GM12878 (cell line): ENCODE results near the gene AHNAK2. TPM values are rescaled to one million over a fixed set of nuclear protein-coding genes. Genes with fewer than 3 reads are reported as not detected.

Experiments used
- ATAC-seq: fragments of 200-7000 bp; cut with Tn5 transposase; 3 replicates; pipeline ENCODE4 v1.9.1; 2020; ENCODE audit warnings: mild to moderate bottlenecking, moderate library complexity
- BruUV-seq: library from RNA; stranded (reverse); fragments of 400-500 nt; replicated peaks from 2 replicates; lab custom pipeline; 2021; lab: Mats Ljungman, UMichigan
- CTCF ChIA-PET: fragments of 300-600 bp; sonication (Branson Sonifier 250); formaldehyde crosslinking; extraction: SDS; loops from one replicate; lab custom pipeline; 2021; ENCODE audit warnings: inconsistent platforms; lab: Yijun Ruan, JAX
- POLR2A ChIA-PET: fragments of 350-600 bp; formaldehyde crosslinking; extraction: SDS; loops from one replicate; lab custom pipeline; 2021; ENCODE audit warnings: inconsistent platforms; lab: Charles Lee
- RAD21 ChIA-PET: fragments of 300-600 bp; sonication (Branson Sonifier 250); formaldehyde crosslinking; loops from one replicate; lab custom pipeline; 2023; ENCODE audit warnings: antibody characterized with exemption; ENCODE audit not compliant: unreplicated experiment; lab: Charles Lee
- SMC1A ChIA-PET: fragments of 300-600 bp; sonication (Branson Sonifier 250); formaldehyde crosslinking; loops from one replicate; lab custom pipeline; 2023; ENCODE audit not compliant: unreplicated experiment, uncharacterized antibody; lab: Charles Lee
- DNase-seq: peaks from one replicate; pipeline ENCODE4 v3.0.0-alpha.2; 2011; ENCODE audit warnings: low read depth, low spot score
- FAIRE-seq: peaks from 3 replicates; lab custom pipeline; 2011; peaks lifted over from hg19 to GRCh38; lab: Jason Lieb, UNC
- H2AFZ ChIP-seq: 2 replicates; pipeline ENCODE4 v1.6.0; 2011; ENCODE audit warnings: low read depth, low read length, control low read depth; ENCODE audit not compliant: control insufficient read depth
- H3K27ac ChIP-seq: 2 replicates; pipeline ENCODE4 v1.5.1; 2011; ENCODE audit warnings: control low read depth; ENCODE audit not compliant: control insufficient read depth, insufficient read depth
- H3K27me3 ChIP-seq, 2 experiments: replicated peaks in 1 of 2; 2 replicates each; pipeline versions ENCODE4 v1.6.0 to v1.6.1; 2011; ENCODE audit warnings: low read length in 1 of 2; ENCODE audit not compliant: control insufficient read depth in 2 of 2, insufficient read depth in 2 of 2
- H3K36me3 ChIP-seq, 2 experiments: 2 replicates each; pipeline ENCODE4 v1.5.1; 2011; ENCODE audit warnings: low read length in 1 of 2; ENCODE audit not compliant: control insufficient read depth in 2 of 2, insufficient read depth in 2 of 2
- H3K4me1 ChIP-seq: 2 replicates; pipeline ENCODE4 v1.6.1; 2011; ENCODE audit warnings: mild to moderate bottlenecking, low read length, moderate library complexity, mixed read lengths; ENCODE audit not compliant: control insufficient read depth, insufficient read depth
- H3K4me2 ChIP-seq: 2 replicates; pipeline ENCODE4 v1.6.0; 2011; ENCODE audit warnings: control low read depth; ENCODE audit not compliant: control insufficient read depth, insufficient read depth
- H3K4me3 ChIP-seq: fragments of 200-600 bp; sonication (generic); 2 replicates; pipeline ENCODE4 v1.5.1; 2016
- H3K79me2 ChIP-seq: 2 replicates; pipeline ENCODE4 v1.6.0; 2011; ENCODE audit warnings: low read length; ENCODE audit not compliant: control insufficient read depth, insufficient read depth
- H3K9ac ChIP-seq: 2 replicates; pipeline ENCODE4 v1.8.0; 2011; ENCODE audit warnings: low read length, control low read depth, mixed read lengths; ENCODE audit not compliant: control insufficient read depth, insufficient read depth
- H3K9me3 ChIP-seq: replicated peaks from 3 replicates; pipeline ENCODE4 v1.5.1; 2011; ENCODE audit warnings: mild to moderate bottlenecking, low read length; ENCODE audit not compliant: control insufficient read depth, insufficient read depth
- H4K20me1 ChIP-seq: 2 replicates; pipeline ENCODE4 v1.6.0; 2011; ENCODE audit not compliant: control insufficient read depth, insufficient read depth
- BCLAF1 ChIP-seq: fragments of 450-650 bp; IDR thresholded peaks from 2 replicates; pipeline ENCODE4 v1.6.1; 2017; ENCODE audit warnings: antibody characterized with exemption, mild to moderate bottlenecking, moderate library complexity
- DPF2 ChIP-seq: fragments of 450-650 bp; IDR thresholded peaks from 2 replicates; pipeline ENCODE4 v1.6.1; 2017; ENCODE audit warnings: mild to moderate bottlenecking
- JUND ChIP-seq: IDR thresholded peaks from 2 replicates; pipeline ENCODE4 v1.6.1; 2012; ENCODE audit warnings: low read depth, mild to moderate bottlenecking, low read length, improper control_type of control experiment, moderate library complexity
- MEF2B ChIP-seq: fragments of 450-650 bp; IDR thresholded peaks from 2 replicates; pipeline ENCODE4 v1.6.1; 2018; ENCODE audit warnings: mild to moderate bottlenecking, moderate library complexity; ENCODE audit not compliant: partially characterized antibody, poor library complexity, severe bottlenecking
- MLLT1 ChIP-seq: fragments of 450-650 bp; IDR thresholded peaks from 2 replicates; pipeline ENCODE4 v1.6.1; 2016; ENCODE audit warnings: mild to moderate bottlenecking
- NR2F1 ChIP-seq: fragments of 450-650 bp; conservative IDR thresholded peaks from 2 replicates; pipeline ENCODE4 v1.6.1; 2017; ENCODE audit warnings: mild to moderate bottlenecking
- WRNIP1 ChIP-seq: IDR thresholded peaks from 2 replicates; pipeline ENCODE4 v1.6.1; 2011; ENCODE audit warnings: low read depth, low read length, improper control_type of control experiment, borderline replicate concordance
- WGBS: methylation state at CpG from one replicate; pipeline ENCODE4 v1.1.6; 2016; ENCODE audit warnings: low lambda C conversion rate; ENCODE audit not compliant: insufficient replicate concordance, insufficient coverage; ENCODE audit errors: missing lambda C conversion rate; 5-methylcytosine and 5-hydroxymethylcytosine counted together
- in situ Hi-C: fragments of 300-500 bp; cut with MboI; formaldehyde crosslinking; loops from 9 replicates; pipeline ENCODE4 v1.14.3; 2018; ENCODE audit warnings: mixed read lengths
- intact Hi-C: fragments of 100-400 bp; cut with micrococcal nuclease; formaldehyde crosslinking; loops from one replicate; pipeline ENCODE4 v1.14.2; 2022; ENCODE audit not compliant: unreplicated experiment
- polyA plus RNA-seq, 11 experiments: library from polyadenylated mRNA; depleted of rRNA in 4 of 11; unstranded in 6 of 11; stranded (reverse) in 5 of 11; fragments of >200 nt; fragmentation: Nextera tagmentation in 4 of 11; fragmentation: Illumina TruSeq in 1 of 11; extraction: Ambion mirVana in 4 of 11; extraction: Trizol in 1 of 11; gene quantifications; 1 replicate in 1 of 11; 2 replicates in 10 of 11; pipeline versions ENCODE4 v1.2.1 to v1.2.3, GENCODE V29; 2011 to 2016; ENCODE audit warnings: inconsistent platforms in 2 of 11, missing spikeins in 2 of 11, low read depth in 1 of 11
- total RNA-seq, 4 experiments: library from RNA; depleted of rRNA in 3 of 4; stranded (reverse); fragments of >200 nt in 3 of 4; fragmentation: Illumina TruSeq in 1 of 4; extraction: Trizol in 1 of 4; gene quantifications; 2 replicates each; pipeline versions ENCODE4 v1.2.1 to v1.2.3, GENCODE V29; 2013 to 2021

AHNAK2 gene
- total and polyA plus RNA-seq, 10 of the 15 experiments (the other 5 are each of a cell fraction or from before 2014, with no cell fraction given), result 0.03 to 0.10 TPM; not detected in 8

GRCh38 chr14:104972301-104973134 is 5.7 kb downstream of the AHNAK2 start:
- in situ Hi-C loops (no loop called here), intact Hi-C loops (loop anchor here (10.0 kb wide), 1 partner anchor 78 kb away; no protein-coding TSS in a partner anchor)
- H3K9ac ChIP-seq, result no peak overlapping the region
- H3K79me2 ChIP-seq, result no peaks in the 10 kb centered on the region
- no peak for TF ChIP-seq DPF2
- TF ChIP-seq BCLAF1, result no peak
- no peak for TF ChIP-seq JUND
- TF ChIP-seq WRNIP1, result no peak
- TF ChIP-seq MLLT1, result no peak
- no peak for TF ChIP-seq MEF2B
- TF ChIP-seq NR2F1, result no peak
- peaks cover 6 to 9% of the 10 kb centered on the region in 2 experiments for H3K27me3 ChIP-seq
- no TSS peak for BruUV-seq
- H3K4me2 ChIP-seq, result no peak overlapping the region
- H3K27ac ChIP-seq, result no peak overlapping the region
- H3K9me3 ChIP-seq, result no peaks in the 10 kb centered on the region
- no peaks in the 10 kb centered on the region for H4K20me1 ChIP-seq
- no peaks in the 10 kb centered on the region for H3K36me3 ChIP-seq
- ChIA-PET POLR2A (no interaction called here), RAD21 (interaction anchor here (3.8 kb wide), 1 partner anchor 72 kb away, joined by 26 read pairs; no protein-coding TSS in a partner anchor), SMC1A (interaction anchor here (1.0 kb wide), 1 partner anchor 73 kb away, joined by 5 read pairs; no protein-coding TSS in a partner anchor), CTCF (interaction anchor here (5.0 kb wide), 1 partner anchor 72 kb away, joined by 82 read pairs; no protein-coding TSS in a partner anchor)
- DNase-seq (no peak), FAIRE-seq (no peak), ATAC-seq (no peak)
- 44% methylated on average over 28 of the region's 28 CpGs for WGBS
- H3K4me3 ChIP-seq, result no peak overlapping the region
- no peak overlapping the region for H2AFZ ChIP-seq
- H3K4me1 ChIP-seq, result no peaks in the 10 kb centered on the region
